ENCODE results near the gene RADIL. TPM values are rescaled to one million over a fixed set of nuclear protein-coding genes. Genes with fewer than 3 reads are reported as not detected.

Gene RADIL
- total RNA-seq, 2 donors from 2014 or later: 6.8 to 7.8 TPM

DNA sequence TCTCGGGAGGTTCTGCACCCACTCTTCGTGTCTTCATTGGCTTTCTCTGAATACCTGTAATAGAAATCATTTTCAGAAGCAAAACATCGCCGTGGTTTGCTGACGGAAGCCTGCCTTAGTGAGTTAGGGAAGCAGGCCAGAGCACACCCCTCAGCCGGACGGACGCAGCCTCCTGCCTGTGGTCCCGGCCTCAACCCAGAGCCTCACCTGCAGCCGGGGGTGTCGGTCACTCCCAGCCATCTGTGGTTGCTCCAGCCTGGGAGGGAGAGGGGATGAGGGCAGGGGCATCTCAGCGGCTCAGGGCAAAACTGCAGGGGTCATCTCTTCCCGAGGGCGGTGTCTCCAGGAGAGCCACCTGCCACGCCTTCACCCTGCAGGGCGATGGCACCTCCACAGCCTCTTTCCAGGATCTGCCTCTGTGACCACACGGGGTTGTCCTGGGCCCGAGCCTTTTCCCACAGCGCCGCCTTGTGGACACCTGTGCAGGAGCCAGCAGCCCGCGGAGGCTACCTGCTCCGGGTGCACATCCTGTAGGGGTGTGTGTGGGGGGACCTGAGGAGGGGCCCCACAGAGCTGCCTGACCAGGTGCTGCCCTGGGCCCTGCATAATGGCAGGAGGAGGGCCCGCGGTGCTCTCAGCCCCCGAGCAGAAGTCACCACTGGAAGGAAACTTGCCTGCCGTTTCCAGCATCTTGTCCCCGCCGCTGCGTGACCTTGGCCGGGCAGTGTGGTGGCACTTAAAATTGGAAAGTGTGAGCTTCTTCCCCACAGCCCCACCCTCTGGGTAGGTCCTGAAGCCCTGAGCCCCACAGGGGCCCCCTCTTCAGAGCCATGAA lies 129.7 kb downstream of the RADIL start:
- intact Hi-C loops (cut with DNase I): loop anchor here in 1 of 2 donors (5.0 kb wide), 1 partner anchor 72 kb away; the partner anchor contains the start of gene FOXK1
- ATAC-seq: peak; percentile 80 to 85
- peak; percentile 78 for DNase-seq

DNA sequence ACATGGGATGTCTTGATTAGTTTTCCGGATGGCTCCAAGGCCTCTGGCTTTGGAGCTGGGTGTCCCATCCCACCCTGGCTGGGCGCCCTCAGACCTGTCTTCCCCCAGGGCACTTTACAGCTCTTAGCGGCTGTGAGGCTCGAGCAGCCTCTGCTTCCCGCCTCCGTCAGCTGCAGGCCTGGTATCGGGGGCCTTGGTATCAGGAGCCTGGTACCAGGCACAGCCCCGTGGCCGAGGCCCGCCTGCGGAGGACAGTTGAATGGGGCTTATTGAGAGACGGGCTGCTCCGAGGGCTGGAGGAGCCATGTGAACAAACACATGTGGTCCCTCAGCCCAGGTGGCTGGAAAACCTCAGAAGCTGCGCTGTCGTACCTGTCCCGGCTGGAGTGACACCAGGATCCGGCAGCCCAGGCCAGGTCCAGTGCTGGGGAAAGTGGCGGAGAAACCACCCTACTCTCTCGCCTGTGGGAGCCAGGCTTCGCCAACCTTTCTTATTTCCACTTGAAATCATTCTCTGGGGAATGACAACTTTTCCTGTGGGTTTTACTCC lies 132.0 kb downstream of the RADIL start:
- DNase-seq (no peak), ATAC-seq (no peak)
- intact Hi-C loops (cut with DNase I): loop anchor here in 1 of 2 donors (5.0 kb wide), 1 partner anchor 69 kb away; the partner anchor contains the start of gene FOXK1

DNA sequence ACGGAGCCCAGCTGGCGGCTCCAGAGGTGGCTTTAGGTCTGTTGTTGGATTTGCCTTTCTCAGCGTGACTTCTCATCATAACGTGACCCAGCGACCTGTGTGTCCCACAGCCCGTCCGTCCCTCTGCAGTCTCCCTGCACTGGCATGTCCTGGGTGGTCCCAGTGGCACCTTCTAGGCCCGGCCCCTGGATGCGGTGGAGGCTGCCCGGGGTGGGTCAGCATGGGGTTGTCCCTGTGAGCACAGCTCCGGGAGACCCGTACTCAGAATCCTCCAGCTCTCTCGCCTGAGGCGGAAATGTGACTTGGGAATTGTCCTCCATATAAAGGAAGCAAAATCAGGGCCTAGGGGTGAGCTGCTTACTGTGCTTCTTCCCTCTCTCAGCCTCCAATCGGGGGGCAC lies 133.7 kb downstream of the RADIL start:
- intact Hi-C loops (cut with DNase I): loop anchor here (5.0 kb wide), 2 partner anchors 67 to 107 kb away; partner anchors contain the start of gene FOXK1 (in 2 of the 2)
- DNase-seq (no peak), ATAC-seq (no peak)

DNA sequence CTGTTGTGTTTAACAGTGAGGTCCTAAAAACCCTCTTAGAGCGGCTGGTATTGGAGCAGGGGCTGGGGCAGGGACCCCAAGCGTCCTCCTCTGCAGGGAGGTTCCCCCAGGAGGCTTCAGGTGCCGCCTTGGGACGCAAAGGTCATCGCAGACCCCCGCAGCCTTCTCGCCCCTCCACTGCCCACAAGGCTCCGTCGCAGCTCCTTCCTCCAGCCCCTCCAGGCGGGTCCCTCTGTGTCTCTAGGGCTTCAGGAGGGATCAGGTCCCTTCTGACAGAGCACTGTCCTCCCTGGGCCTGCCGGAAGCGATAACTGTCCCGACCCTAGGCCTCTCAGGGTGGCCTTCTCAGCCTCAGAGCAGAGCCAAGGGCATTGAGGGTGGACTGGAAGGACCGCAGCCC lies 134.2 kb downstream of the RADIL start:
- intact Hi-C loops (cut with DNase I): loop anchor here in 1 of 2 donors (5.0 kb wide), 2 partner anchors 67 to 107 kb away; partner anchors contain the start of gene FOXK1

More for the DNA sequence above, 134.2 kb downstream of the RADIL start:
- DNase-seq (no peak), ATAC-seq (no peak)

Small RNAs within 50 kb of the gene (microRNA-seq; reads per million reads assigned to microRNA genes)
- gene MIR4656: 0 reads per million in 2 donors

Other genes with a start within 250 kb of the RADIL start
- gene FOXK1, start 201.4 kb downstream of the RADIL start, total RNA-seq: 10 to 100 TPM; 17.5 to 22.1 TPM
- gene AP5Z1, start 108.1 kb downstream of the RADIL start, total RNA-seq: 10 to 100 TPM; 14.0 to 18.8 TPM
- gene PAPOLB, start 21.7 kb downstream of the RADIL start, total RNA-seq: under 1 TPM; 0.06 to 0.26 TPM
- gene MMD2, start 75.5 kb upstream of the RADIL start, total RNA-seq: not detected
- gene RBAK, start 162.1 kb upstream of the RADIL start, total RNA-seq: 10 to 100 TPM in 1 of 2 donors, 1 to 10 TPM in 1; 7.1 to 10.6 TPM

All from left cardiac atrium (tissue), 4 donors.